Ascending aorta (tissue), 2 donors: ENCODE results near the gene RNF112. TPM values are rescaled to one million over a fixed set of nuclear protein-coding genes. Genes with fewer than 3 reads are reported as not detected.

Experiments used
- DNase-seq, 2 donors: peaks; one replicate each; pipeline ENCODE4 v3.0.0-alpha.2; 2019; ENCODE audit warnings: low spot score in 2 of 2
- H3K27ac ChIP-seq, 2 donors: fragments of 200-600 bp; sonication (generic); one replicate each; pipeline ENCODE4 v1.5.1; 2016 to 2017; ENCODE audit warnings: mild to moderate bottlenecking in 1 of 2
- H3K27me3 ChIP-seq: fragments of 200-600 bp; sonication (generic); one replicate; pipeline ENCODE4 v1.5.1; 2017
- H3K36me3 ChIP-seq, 2 donors: fragments of 200-600 bp; sonication (generic); one replicate each; pipeline ENCODE4 v1.5.1; 2016
- H3K4me1 ChIP-seq, 2 donors: fragments of 200-600 bp; sonication (generic); one replicate each; pipeline ENCODE4 v1.5.1; 2016 to 2017; ENCODE audit warnings: mild to moderate bottlenecking in 1 of 2
- H3K4me3 ChIP-seq, 2 donors: fragments of 200-600 bp; sonication (generic); one replicate each; pipeline ENCODE4 v1.5.1; 2016 to 2017; ENCODE audit warnings: mild to moderate bottlenecking in 1 of 2
- H3K9me3 ChIP-seq, 2 donors: fragments of 200-600 bp; sonication (generic); one replicate each; pipeline ENCODE4 v1.5.1; 2016
- intact Hi-C: fragments of 100-400 bp; cut with DNase I; formaldehyde crosslinking; loops from one replicate; pipeline ENCODE4 v1.15.1; 2023
- total RNA-seq: library from RNA; depleted of rRNA; stranded (reverse); fragments of >200 nt; gene quantifications from one replicate; pipeline ENCODE4 v1.1.0, GENCODE V29; 2016
- TF ChIP-seq, protein P1 (sequence below), 3 experiments: fragments of 200-600 bp in 2 of 3; fragments of 450-650 bp in 1 of 3; sonication (generic) in 2 of 3; IDR thresholded peaks; one replicate each; pipeline ENCODE4 v1.5.1; 2016 to 2019; ENCODE audit warnings: antibody characterized with exemption in 3 of 3, mild to moderate bottlenecking in 1 of 3, moderate library complexity in 1 of 3

RNF112 gene
- total RNA-seq, 1 donor from 2014 or later, result 0.53 TPM

DNA sequence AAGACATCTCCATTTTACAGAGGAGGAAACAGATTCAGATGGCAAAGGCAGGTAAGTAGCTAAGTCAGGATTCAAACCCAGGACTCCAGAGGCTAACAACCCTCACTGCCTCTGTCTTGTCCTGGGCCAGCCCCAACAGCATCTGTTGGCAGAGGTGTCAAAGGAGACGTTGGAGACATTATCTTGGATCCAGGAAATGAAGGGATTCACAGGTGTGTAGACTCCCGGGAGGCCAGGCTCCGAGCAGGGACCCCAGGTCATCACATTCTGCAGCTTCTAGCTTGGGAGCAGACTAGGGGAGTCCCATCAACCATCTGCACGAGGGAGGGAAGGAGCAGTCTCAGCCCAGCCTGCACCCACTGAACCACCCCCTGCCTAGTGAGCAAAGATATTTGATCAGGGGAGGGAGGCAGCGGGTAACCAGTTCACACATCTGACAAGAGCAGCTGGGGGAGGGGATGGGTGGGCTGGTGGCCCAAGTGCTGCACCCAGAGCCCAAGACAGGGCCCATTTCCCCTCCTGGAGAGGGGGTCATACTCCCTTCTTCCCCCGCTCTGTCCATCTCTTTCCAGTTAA, 47.5 kb upstream of the RNF112 start:
- DNase-seq, result no peak
- H3K27me3 ChIP-seq, result no peaks in the 10 kb centered on the region
- H3K27ac ChIP-seq, result no peak overlapping the region
- no peaks in the 10 kb centered on the region for H3K9me3 ChIP-seq
- no peaks in the 10 kb centered on the region for H3K4me1 ChIP-seq
- no peak overlapping the region for H3K4me3 ChIP-seq
- H3K36me3 ChIP-seq, result no peaks in the 10 kb centered on the region
- intact Hi-C loops, result loop anchor here (1.0 to 5.0 kb wide), 4 partner anchors 49 to 403 kb away; partner anchors contain the start of genes ALDH3A2 and RNF112
- TF ChIP-seq, protein P1, sequence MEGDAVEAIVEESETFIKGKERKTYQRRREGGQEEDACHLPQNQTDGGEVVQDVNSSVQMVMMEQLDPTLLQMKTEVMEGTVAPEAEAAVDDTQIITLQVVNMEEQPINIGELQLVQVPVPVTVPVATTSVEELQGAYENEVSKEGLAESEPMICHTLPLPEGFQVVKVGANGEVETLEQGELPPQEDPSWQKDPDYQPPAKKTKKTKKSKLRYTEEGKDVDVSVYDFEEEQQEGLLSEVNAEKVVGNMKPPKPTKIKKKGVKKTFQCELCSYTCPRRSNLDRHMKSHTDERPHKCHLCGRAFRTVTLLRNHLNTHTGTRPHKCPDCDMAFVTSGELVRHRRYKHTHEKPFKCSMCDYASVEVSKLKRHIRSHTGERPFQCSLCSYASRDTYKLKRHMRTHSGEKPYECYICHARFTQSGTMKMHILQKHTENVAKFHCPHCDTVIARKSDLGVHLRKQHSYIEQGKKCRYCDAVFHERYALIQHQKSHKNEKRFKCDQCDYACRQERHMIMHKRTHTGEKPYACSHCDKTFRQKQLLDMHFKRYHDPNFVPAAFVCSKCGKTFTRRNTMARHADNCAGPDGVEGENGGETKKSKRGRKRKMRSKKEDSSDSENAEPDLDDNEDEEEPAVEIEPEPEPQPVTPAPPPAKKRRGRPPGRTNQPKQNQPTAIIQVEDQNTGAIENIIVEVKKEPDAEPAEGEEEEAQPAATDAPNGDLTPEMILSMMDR (IDR thresholded peaks at IDR 0.05), result no peak

DNA sequence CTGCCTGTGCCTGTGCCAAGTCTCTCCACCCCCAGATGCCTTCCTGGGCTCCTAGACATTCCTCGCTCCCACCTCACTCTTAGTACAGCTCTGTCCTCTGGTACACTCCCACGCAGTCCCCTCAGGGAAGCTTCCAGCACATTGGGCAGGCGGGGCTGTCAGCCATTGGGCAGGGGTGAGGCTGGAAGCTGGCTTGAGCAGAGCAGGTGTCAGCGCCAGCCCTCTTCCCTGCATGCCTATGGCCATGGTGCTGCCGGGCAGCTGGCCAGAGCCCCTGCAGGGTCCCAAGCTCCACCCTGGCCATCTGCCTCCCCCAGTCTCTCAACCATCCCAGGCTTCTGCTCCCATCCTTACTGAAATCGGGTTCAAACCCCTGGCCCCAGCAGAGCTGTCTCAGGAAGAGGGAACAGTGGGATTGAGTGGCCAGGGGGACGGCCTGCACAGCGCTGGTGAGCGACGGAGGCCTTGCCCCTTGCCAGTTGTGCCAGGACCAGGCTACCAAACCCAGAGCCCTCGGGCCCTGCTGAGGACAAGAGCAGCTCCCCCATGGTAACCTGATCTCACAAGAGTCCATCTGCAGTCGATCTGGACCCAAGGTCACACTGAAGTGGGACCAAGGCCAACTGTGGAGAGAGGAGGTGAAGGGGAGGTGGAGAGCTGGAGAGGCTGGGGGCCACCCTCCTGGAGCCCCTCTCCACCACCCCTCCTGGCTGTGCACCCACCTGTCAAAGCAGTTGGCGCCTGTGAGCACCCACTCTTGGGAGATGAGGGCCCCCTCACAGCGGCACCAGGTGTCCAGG, 46.1 kb upstream of the RNF112 start:
- Histone ChIP-seq H3K27ac (no peak overlapping the region), H3K27me3 (no peaks in the 10 kb centered on the region), H3K4me3 (no peak overlapping the region), H3K4me1 (no peaks in the 10 kb centered on the region), H3K9me3 (no peaks in the 10 kb centered on the region), H3K36me3 (no peaks in the 10 kb centered on the region)
- DNase-seq, result no peak
- intact Hi-C loops, result loop anchor here (5.0 kb wide), 2 partner anchors 47 to 282 kb away; partner anchors contain the start of genes ALDH3A2 and RNF112
- TF ChIP-seq, protein P1 (IDR thresholded peaks at IDR 0.05), result no peak

DNA sequence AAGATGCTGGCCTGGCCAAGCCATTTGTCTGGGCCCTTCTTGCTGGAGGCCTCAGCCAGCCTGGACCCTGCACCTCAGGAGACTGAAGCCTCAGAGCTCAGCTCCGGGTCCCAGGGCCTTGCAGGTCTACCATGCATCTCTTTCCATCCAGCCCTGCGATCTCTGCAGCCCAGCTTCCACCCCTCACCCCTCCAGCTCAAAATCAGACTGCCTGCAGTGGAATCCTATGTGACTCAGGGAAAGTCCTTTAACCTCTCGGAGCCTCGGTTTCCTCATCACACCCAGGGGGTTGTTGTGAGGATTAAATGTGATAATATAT, 45.6 kb upstream of the RNF112 start:
- no peaks in the 10 kb centered on the region for H3K4me1 ChIP-seq
- H3K4me3 ChIP-seq, result no peak overlapping the region
- intact Hi-C loops, result no loop called here
- TF ChIP-seq, protein P1 (IDR thresholded peaks at IDR 0.05), result no peak
- DNase-seq, result no peak
- no peaks in the 10 kb centered on the region for H3K36me3 ChIP-seq
- H3K9me3 ChIP-seq, result no peaks in the 10 kb centered on the region
- no peaks in the 10 kb centered on the region for H3K27me3 ChIP-seq
- H3K27ac ChIP-seq, result no peak overlapping the region

DNA sequence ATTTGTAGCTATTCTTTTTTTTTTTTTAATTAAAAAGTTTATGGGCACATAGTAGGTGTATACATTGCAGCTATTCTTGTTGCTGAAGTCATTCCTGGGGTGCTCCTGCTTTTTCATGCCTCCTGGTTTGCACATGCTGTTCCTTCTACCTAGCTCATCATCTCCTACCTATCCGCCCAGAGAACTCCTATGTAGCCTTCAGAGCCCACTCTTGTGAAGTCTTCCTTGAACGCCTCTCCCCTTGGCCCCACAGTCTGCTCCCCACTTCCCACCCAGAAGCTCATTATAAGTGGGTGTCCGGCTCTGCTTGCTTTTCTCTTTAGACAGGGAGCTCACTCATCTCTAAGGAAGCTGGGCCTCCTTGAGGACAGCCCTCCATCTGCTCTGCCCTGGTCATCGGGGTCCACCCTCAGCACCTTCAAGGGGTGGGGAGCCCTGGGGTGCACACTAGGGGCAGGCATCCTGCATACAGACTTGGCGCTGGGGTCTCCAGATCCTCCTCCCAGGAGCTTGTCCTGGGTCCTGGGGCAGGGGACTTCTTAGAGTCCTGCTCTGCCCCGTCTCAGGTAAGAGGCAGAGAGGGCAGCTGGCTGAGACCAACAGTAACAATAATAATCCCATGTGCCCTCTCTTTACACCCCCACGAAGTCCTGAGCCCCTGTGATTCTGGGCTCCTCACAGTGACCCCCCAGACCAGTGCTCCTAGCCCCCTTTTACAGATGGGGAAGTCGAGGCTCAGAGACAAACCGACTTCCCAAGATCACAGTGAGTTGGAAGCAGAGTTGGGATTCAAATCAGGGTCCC, 45.0 kb upstream of the RNF112 start:
- H3K36me3 ChIP-seq, result no peaks in the 10 kb centered on the region
- intact Hi-C loops, result no loop called here

DNA sequence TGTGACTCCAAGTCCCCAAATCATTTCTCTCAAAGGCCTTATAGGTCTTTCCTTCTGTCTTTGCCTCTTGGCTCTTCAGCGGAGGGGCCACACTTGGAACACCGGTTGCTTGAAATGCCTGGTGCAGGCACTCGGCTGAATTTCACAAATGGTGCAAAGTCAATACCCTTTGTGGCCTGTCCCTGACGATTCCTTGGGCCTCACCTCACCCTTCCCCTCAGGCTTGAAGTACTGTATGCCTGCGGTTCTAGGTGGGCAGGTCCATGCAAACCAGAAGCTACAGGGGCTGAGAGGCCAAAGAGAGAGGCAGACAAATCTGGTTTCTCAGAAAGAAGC, 44.4 kb upstream of the RNF112 start:
- Histone ChIP-seq H3K27ac (no peak overlapping the region), H3K4me3 (no peak overlapping the region), H3K36me3 (no peaks in the 10 kb centered on the region), H3K27me3 (no peaks in the 10 kb centered on the region), H3K9me3 (no peaks in the 10 kb centered on the region), H3K4me1 (no peaks in the 10 kb centered on the region)
- intact Hi-C loops, result no loop called here
- TF ChIP-seq, protein P1 (IDR thresholded peaks at IDR 0.05), result no peak
- no peak for DNase-seq

More for the DNA sequence above, 45.0 kb upstream of the RNF112 start:
- H3K27ac ChIP-seq, result no peak overlapping the region
- TF ChIP-seq, protein P1 (IDR thresholded peaks at IDR 0.05), result no peak
- no peaks in the 10 kb centered on the region for H3K27me3 ChIP-seq
- H3K4me1 ChIP-seq, result no peaks in the 10 kb centered on the region
- H3K4me3 ChIP-seq, result no peak overlapping the region
- DNase-seq, result no peak
- no peaks in the 10 kb centered on the region for H3K9me3 ChIP-seq
